HAP-1 (cell line): ENCODE results near the gene KCNJ5.

ENCODE experiments used
- DNase-seq, 2 experiments: peaks; one replicate each; pipeline ENCODE4 v3.0.0-alpha.2; 2016 to 2020; ENCODE audit warnings: low spot score in 2 of 2
- H3K27me3 ChIP-seq: fragments of 250-450 bp; sonication (Bioruptor Pico); 2 replicates; pipeline ENCODE4 v1.5.1; 2020; ENCODE audit warnings: low read depth, mild to moderate bottlenecking, moderate library complexity
- H3K36me3 ChIP-seq: fragments of 250-450 bp; sonication (Bioruptor Pico); replicated peaks from 2 replicates; pipeline ENCODE4 v1.5.1; 2020; ENCODE audit warnings: mild to moderate bottlenecking
- H3K4me1 ChIP-seq: fragments of 250-450 bp; sonication (Bioruptor Pico); 2 replicates; pipeline ENCODE4 v1.5.1; 2020; ENCODE audit warnings: mild to moderate bottlenecking
- H3K4me3 ChIP-seq: fragments of 250-450 bp; sonication (Bioruptor Pico); 2 replicates; pipeline ENCODE4 v1.5.1; 2020; ENCODE audit warnings: mild to moderate bottlenecking, moderate library complexity
- H3K9me3 ChIP-seq: fragments of 250-450 bp; sonication (Bioruptor Pico); 2 replicates; pipeline ENCODE4 v1.5.1; 2020; ENCODE audit warnings: mild to moderate bottlenecking, moderate library complexity
- in situ Hi-C: fragments of 300-500 bp; cut with MboI; formaldehyde crosslinking; loops from 3 replicates; pipeline ENCODE4 v1.14.3; 2020; ENCODE audit warnings: low sequenced_read_pairs, inconsistent platforms, mixed read lengths

KCNJ5 gene

GRCh38 chr11:128905345-128906184, 14.4 kb downstream of the KCNJ5 start:
- H3K27me3 ChIP-seq = no peaks in the 10 kb centered on the region
- no peaks in the 10 kb centered on the region for H3K36me3 ChIP-seq
- H3K9me3 ChIP-seq = no peaks in the 10 kb centered on the region
- peaks cover 6% of the 10 kb centered on the region; the same call in 1 of the 2 replicates for H3K4me1 ChIP-seq
- peak; percentile 54 to 79 for DNase-seq
- in situ Hi-C loops = no loop called here
- peak overlapping the region; percentile 37 for H3K4me3 ChIP-seq

- in situ Hi-C loops = no loop called here
- H3K4me3 ChIP-seq = peak overlapping the region; percentile 37
- peaks cover 6% of the 10 kb centered on the region; the same call in 1 of the 2 replicates for H3K4me1 ChIP-seq
These were observed 15.3 kb downstream of the KCNJ5 start for GRCh38 chr11:128906185-128907050.

GRCh38 chr11:128907585-128907984, 16.4 kb downstream of the KCNJ5 start:
- in situ Hi-C loops = no loop called here
- DNase-seq = no peak
- Histone ChIP-seq H3K9me3 (no peaks in the 10 kb centered on the region), H3K36me3 (no peaks in the 10 kb centered on the region), H3K4me3 (no peak overlapping the region), H3K27me3 (no peaks in the 10 kb centered on the region), H3K4me1 (peaks cover 6% of the 10 kb centered on the region; the same call in 1 of the 2 replicates)

More at GRCh38 chr11:128906185-128907050, 15.3 kb downstream of the KCNJ5 start:
- no peaks in the 10 kb centered on the region for H3K36me3 ChIP-seq
- H3K27me3 ChIP-seq = no peaks in the 10 kb centered on the region
- H3K9me3 ChIP-seq = no peaks in the 10 kb centered on the region
- no peak for DNase-seq

GRCh38 chr11:128908391-128909246, 17.5 kb downstream of the KCNJ5 start:
- in situ Hi-C loops = no loop called here
- no peak for DNase-seq
- no peaks in the 10 kb centered on the region for H3K9me3 ChIP-seq
- peaks cover 6% of the 10 kb centered on the region; the same call in 1 of the 2 replicates for H3K4me1 ChIP-seq
- no peaks in the 10 kb centered on the region for H3K27me3 ChIP-seq
- H3K36me3 ChIP-seq = no peaks in the 10 kb centered on the region
- H3K4me3 ChIP-seq = no peak overlapping the region

- Histone ChIP-seq H3K9me3 (no peaks in the 10 kb centered on the region), H3K4me3 (no peak overlapping the region), H3K27me3 (no peaks in the 10 kb centered on the region), H3K4me1 (peaks cover 4% of the 10 kb centered on the region; the same call in 1 of the 2 replicates), H3K36me3 (no peaks in the 10 kb centered on the region)
- no peak for DNase-seq
- in situ Hi-C loops = no loop called here
These were observed 18.4 kb downstream of the KCNJ5 start for GRCh38 chr11:128909438-128910125.

- DNase-seq = no peak
- in situ Hi-C loops = no loop called here
- Histone ChIP-seq H3K4me3 (no peak overlapping the region), H3K36me3 (no peaks in the 10 kb centered on the region), H3K27me3 (no peaks in the 10 kb centered on the region), H3K9me3 (no peaks in the 10 kb centered on the region), H3K4me1 (no peaks in the 10 kb centered on the region; the same call in 1 of the 2 replicates)
These were observed 19.4 kb downstream of the KCNJ5 start for GRCh38 chr11:128910576-128910975.

GRCh38 chr11:128911239-128911638, 20.1 kb downstream of the KCNJ5 start:
- Histone ChIP-seq H3K9me3 (no peaks in the 10 kb centered on the region), H3K36me3 (no peaks in the 10 kb centered on the region), H3K27me3 (no peaks in the 10 kb centered on the region), H3K4me1 (no peaks in the 10 kb centered on the region), H3K4me3 (no peak overlapping the region)
- in situ Hi-C loops = no loop called here
- DNase-seq = no peak

GRCh38 chr11:128911701-128912100, 20.5 kb downstream of the KCNJ5 start:
- no peaks in the 10 kb centered on the region for H3K36me3 ChIP-seq
- no peaks in the 10 kb centered on the region for H3K9me3 ChIP-seq
- in situ Hi-C loops = no loop called here
- H3K4me3 ChIP-seq = no peak overlapping the region
- H3K4me1 ChIP-seq = no peaks in the 10 kb centered on the region
- DNase-seq = no peak
- no peaks in the 10 kb centered on the region for H3K27me3 ChIP-seq

- DNase-seq = no peak
- H3K36me3 ChIP-seq = no peaks in the 10 kb centered on the region
- no peaks in the 10 kb centered on the region for H3K4me1 ChIP-seq
- no peaks in the 10 kb centered on the region for H3K9me3 ChIP-seq
- no peak overlapping the region for H3K4me3 ChIP-seq
- in situ Hi-C loops = no loop called here
- H3K27me3 ChIP-seq = no peaks in the 10 kb centered on the region
These were observed 22.6 kb downstream of the KCNJ5 start for GRCh38 chr11:128913806-128914205.

GRCh38 chr11:128914216-128915148, 23.3 kb downstream of the KCNJ5 start:
- DNase-seq = no peak
- Histone ChIP-seq H3K9me3 (no peaks in the 10 kb centered on the region), H3K27me3 (no peaks in the 10 kb centered on the region), H3K36me3 (no peaks in the 10 kb centered on the region), H3K4me1 (no peaks in the 10 kb centered on the region), H3K4me3 (no peak overlapping the region)
- in situ Hi-C loops = no loop called here

GRCh38 chr11:128915149-128915521, 24.0 kb downstream of the KCNJ5 start:
- Histone ChIP-seq H3K4me1 (no peaks in the 10 kb centered on the region), H3K9me3 (no peaks in the 10 kb centered on the region), H3K36me3 (no peaks in the 10 kb centered on the region), H3K4me3 (no peak overlapping the region), H3K27me3 (no peaks in the 10 kb centered on the region)
- in situ Hi-C loops = no loop called here
- no peak for DNase-seq

- H3K4me1 ChIP-seq = no peaks in the 10 kb centered on the region
- H3K27me3 ChIP-seq = no peaks in the 10 kb centered on the region
- no peaks in the 10 kb centered on the region for H3K9me3 ChIP-seq
- H3K36me3 ChIP-seq = no peaks in the 10 kb centered on the region
- no peak overlapping the region for H3K4me3 ChIP-seq
- DNase-seq = no peak
- in situ Hi-C loops = no loop called here
These were observed 24.9 kb downstream of the KCNJ5 start for GRCh38 chr11:128916037-128916572.
